Esophagus muscularis mucosa (tissue), 4 donors: ENCODE data around the gene CDK5RAP2. TPM values are rescaled to one million over a fixed set of nuclear protein-coding genes. Genes with fewer than 3 reads are reported as not detected.
A peak's percentile ranks its signal among the peaks of the same experiment; 100 is the strongest.

Source experiments
- DNase-seq: peaks from one replicate; pipeline ENCODE4 v3.0.0-alpha.2; 2017; ENCODE audit errors: extremely low spot score
- H3K27ac ChIP-seq, 4 donors: fragments of 200-600 bp; sonication (generic); replicated peaks in 1 of 4; 1 replicate in 3 of 4; 2 replicates in 1 of 4; pipeline ENCODE4 v1.5.1; 2016 to 2019; ENCODE audit warnings: mild to moderate bottlenecking in 1 of 4
- H3K27me3 ChIP-seq, 4 donors: fragments of 200-600 bp; sonication (generic); one replicate each; pipeline versions ENCODE4 v1.5.1 to v1.6.0; 2016 to 2019
- H3K36me3 ChIP-seq, 4 donors: fragments of 200-600 bp; sonication (generic); one replicate each; pipeline ENCODE4 v1.5.1; 2016 to 2019
- H3K4me1 ChIP-seq, 4 donors: fragments of 200-600 bp; sonication (generic); one replicate each; pipeline ENCODE4 v1.5.1; 2016 to 2019
- H3K4me3 ChIP-seq, 4 donors: fragments of 200-600 bp; sonication (generic); 1 replicate in 2 of 4; 2 replicates in 2 of 4; pipeline ENCODE4 v1.5.1; 2016 to 2019; ENCODE audit warnings: mild to moderate bottlenecking in 4 of 4, moderate library complexity in 1 of 4
- H3K9me3 ChIP-seq, 4 donors: fragments of 200-600 bp; sonication (generic); 1 replicate in 3 of 4; 2 replicates in 1 of 4; pipeline ENCODE4 v1.5.1; 2016 to 2019
- CTCF ChIP-seq, 3 experiments: fragments of 200-600 bp in 2 of 3; fragments of 450-650 bp in 1 of 3; sonication (generic) in 2 of 3; IDR thresholded peaks; one replicate each; pipeline ENCODE4 v1.5.1; 2017 to 2019; ENCODE audit warnings: antibody characterized with exemption in 3 of 3, mild to moderate bottlenecking in 2 of 3, moderate library complexity in 1 of 3
- EP300 ChIP-seq: sonication (generic); formaldehyde crosslinking; IDR thresholded peaks from one replicate; pipeline ENCODE4 v1.6.1; 2017; ENCODE audit warnings: antibody characterized with exemption
- POLR2A ChIP-seq: fragments of 450-650 bp; IDR thresholded peaks from one replicate; pipeline ENCODE4 v1.6.1; 2017; ENCODE audit warnings: antibody characterized with exemption, moderate library complexity, mild to moderate bottlenecking, low read depth
- POLR2AphosphoS5 ChIP-seq, 2 donors: sonication (generic); formaldehyde crosslinking; IDR thresholded peaks; one replicate each; pipeline ENCODE4 v1.6.1; 2017; ENCODE audit warnings: antibody characterized with exemption in 2 of 2
- WGBS: methylation state at CpG from one replicate; pipeline ENCODE4 v1.1.5; 2018; 5-methylcytosine and 5-hydroxymethylcytosine counted together
- intact Hi-C: fragments of 100-400 bp; cut with DNase I; formaldehyde crosslinking; loops from one replicate; pipeline ENCODE4 v1.15.1; 2023
- total RNA-seq, 4 donors: library from RNA; depleted of rRNA; stranded (reverse); fragments of >200 nt; gene quantifications; one replicate each; pipeline versions ENCODE4 v1.1.0 to v1.2.1, GENCODE V29; 2016

Gene CDK5RAP2
- total RNA-seq, 4 donors from 2014 or later, result 34.6 to 38.6 (median 36.7) TPM

- 100% methylated on average over 3 of the region's 6 CpGs for WGBS
- Histone ChIP-seq H3K27me3 (no peaks in the 10 kb centered on the region), H3K4me1 (peaks cover 0 to 8% (median 6%) of the 10 kb centered on the region in 4 donors), H3K9me3 (no peaks in the 10 kb centered on the region), H3K4me3 (no peak overlapping the region), H3K27ac (no peak overlapping the region), H3K36me3 (peaks cover 0 to 6% (median 0%) of the 10 kb centered on the region in 4 donors)
- intact Hi-C loops, result no loop called here
- no peak for DNase-seq
- TF ChIP-seq EP300, result no peak
- TF ChIP-seq POLR2AphosphoS5 (IDR thresholded peaks at IDR 0.05), result no peak
- no peak for TF ChIP-seq POLR2A
- TF ChIP-seq CTCF (IDR thresholded peaks at IDR 0.05), result no peak
Measured at GRCh38 chr9:120625222-120625621, 45.3 kb upstream of the CDK5RAP2 start.

GRCh38 chr9:120622790-120623189 is 42.8 kb upstream of the CDK5RAP2 start:
- Histone ChIP-seq H3K4me1 (peaks cover 0 to 12% (median 8%) of the 10 kb centered on the region in 4 donors), H3K27ac (no peak overlapping the region), H3K36me3 (peaks cover 0 to 6% (median 3%) of the 10 kb centered on the region in 4 donors), H3K4me3 (no peak overlapping the region), H3K27me3 (no peaks in the 10 kb centered on the region), H3K9me3 (no peaks in the 10 kb centered on the region)
- TF ChIP-seq CTCF (IDR thresholded peaks at IDR 0.05) (no peak), POLR2A (no peak), POLR2AphosphoS5 (IDR thresholded peaks at IDR 0.05) (no peak), EP300 (no peak)
- DNase-seq, result no peak
- intact Hi-C loops, result loop anchor here (5.0 kb wide), 1 partner anchor 90 kb away; the partner anchor contains the start of gene MEGF9

- intact Hi-C loops, result loop anchor here (5.0 kb wide), 1 partner anchor 90 kb away; the partner anchor contains the start of gene MEGF9
Measured at GRCh38 chr9:120621941-120622340, 42.0 kb upstream of the CDK5RAP2 start.

GRCh38 chr9:120619751-120620655 is 40.0 kb upstream of the CDK5RAP2 start:
- Histone ChIP-seq H3K4me3 (no peak overlapping the region), H3K36me3 (peaks cover 0 to 13% (median 3%) of the 10 kb centered on the region in 4 donors), H3K9me3 (no peaks in the 10 kb centered on the region), H3K27ac (no peak overlapping the region), H3K4me1 (peaks cover 0 to 5% (median 4%) of the 10 kb centered on the region in 4 donors), H3K27me3 (no peaks in the 10 kb centered on the region)
- TF ChIP-seq CTCF (IDR thresholded peaks at IDR 0.05) (peak; percentile 75 to 88 (median 82)), POLR2A (no peak)
- no peak for DNase-seq
- intact Hi-C loops, result loop anchor here (5.0 kb wide), 1 partner anchor 92 kb away; the partner anchor contains the start of gene MEGF9
- 50% methylated on average over 8 of the region's 8 CpGs for WGBS

More at GRCh38 chr9:120621941-120622340, 42.0 kb upstream of the CDK5RAP2 start:
- TF ChIP-seq POLR2AphosphoS5 (IDR thresholded peaks at IDR 0.05), result no peak
- 89% methylated on average over 1 of the region's 1 CpG for WGBS
- H3K4me3 ChIP-seq, result no peak overlapping the region
- no peak overlapping the region for H3K27ac ChIP-seq
- H3K4me1 ChIP-seq, result peaks cover 0 to 5% (median 5%) of the 10 kb centered on the region in 4 donors
- no peaks in the 10 kb centered on the region for H3K27me3 ChIP-seq
- peaks cover 0 to 6% (median 3%) of the 10 kb centered on the region in 4 donors for H3K36me3 ChIP-seq
- no peak for DNase-seq
- H3K9me3 ChIP-seq, result no peaks in the 10 kb centered on the region
